GM12864 (cell line): Measurements from ENCODE around the gene RGMB.

Source experiments
- DNase-seq: peaks from one replicate; pipeline ENCODE4 v3.0.0-alpha.2; 2011; ENCODE audit warnings: low read depth
- H3K4me3 ChIP-seq: 2 replicates; pipeline ENCODE4 v1.5.1; 2011; ENCODE audit warnings: mild to moderate bottlenecking, low read depth, low read length, control low read depth
- TF ChIP-seq, protein P1 (sequence below): IDR thresholded peaks from 2 replicates; pipeline ENCODE4 v1.5.1; 2011; ENCODE audit warnings: low read depth, mild to moderate bottlenecking, moderate library complexity, low read length, control low read depth, inconsistent platforms; ENCODE audit errors: missing control alignments

Gene RGMB

DNA sequence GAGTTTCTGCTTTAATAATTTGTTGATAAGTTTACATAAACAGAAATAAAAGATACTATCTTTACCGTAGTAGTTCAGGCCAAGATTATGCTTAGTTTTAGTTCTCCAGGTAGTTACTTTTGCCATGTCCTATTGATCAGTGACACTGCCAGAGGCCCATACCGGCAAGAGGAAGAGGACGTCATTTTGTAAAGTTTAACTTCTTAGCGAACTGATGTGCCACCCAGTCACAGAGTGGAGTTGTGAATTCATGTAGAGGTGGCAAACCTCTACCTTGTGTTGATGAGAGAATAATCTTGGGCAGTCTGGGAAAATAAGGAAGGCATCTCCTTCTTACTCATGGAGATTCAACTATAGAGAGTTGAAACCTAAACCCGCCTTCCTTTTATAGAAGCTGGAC lies 21.8 kb downstream of the RGMB start:
- TF ChIP-seq, protein P1, sequence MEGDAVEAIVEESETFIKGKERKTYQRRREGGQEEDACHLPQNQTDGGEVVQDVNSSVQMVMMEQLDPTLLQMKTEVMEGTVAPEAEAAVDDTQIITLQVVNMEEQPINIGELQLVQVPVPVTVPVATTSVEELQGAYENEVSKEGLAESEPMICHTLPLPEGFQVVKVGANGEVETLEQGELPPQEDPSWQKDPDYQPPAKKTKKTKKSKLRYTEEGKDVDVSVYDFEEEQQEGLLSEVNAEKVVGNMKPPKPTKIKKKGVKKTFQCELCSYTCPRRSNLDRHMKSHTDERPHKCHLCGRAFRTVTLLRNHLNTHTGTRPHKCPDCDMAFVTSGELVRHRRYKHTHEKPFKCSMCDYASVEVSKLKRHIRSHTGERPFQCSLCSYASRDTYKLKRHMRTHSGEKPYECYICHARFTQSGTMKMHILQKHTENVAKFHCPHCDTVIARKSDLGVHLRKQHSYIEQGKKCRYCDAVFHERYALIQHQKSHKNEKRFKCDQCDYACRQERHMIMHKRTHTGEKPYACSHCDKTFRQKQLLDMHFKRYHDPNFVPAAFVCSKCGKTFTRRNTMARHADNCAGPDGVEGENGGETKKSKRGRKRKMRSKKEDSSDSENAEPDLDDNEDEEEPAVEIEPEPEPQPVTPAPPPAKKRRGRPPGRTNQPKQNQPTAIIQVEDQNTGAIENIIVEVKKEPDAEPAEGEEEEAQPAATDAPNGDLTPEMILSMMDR = no peak
- H3K4me3 ChIP-seq = no peak overlapping the region
- no peak for DNase-seq

DNA sequence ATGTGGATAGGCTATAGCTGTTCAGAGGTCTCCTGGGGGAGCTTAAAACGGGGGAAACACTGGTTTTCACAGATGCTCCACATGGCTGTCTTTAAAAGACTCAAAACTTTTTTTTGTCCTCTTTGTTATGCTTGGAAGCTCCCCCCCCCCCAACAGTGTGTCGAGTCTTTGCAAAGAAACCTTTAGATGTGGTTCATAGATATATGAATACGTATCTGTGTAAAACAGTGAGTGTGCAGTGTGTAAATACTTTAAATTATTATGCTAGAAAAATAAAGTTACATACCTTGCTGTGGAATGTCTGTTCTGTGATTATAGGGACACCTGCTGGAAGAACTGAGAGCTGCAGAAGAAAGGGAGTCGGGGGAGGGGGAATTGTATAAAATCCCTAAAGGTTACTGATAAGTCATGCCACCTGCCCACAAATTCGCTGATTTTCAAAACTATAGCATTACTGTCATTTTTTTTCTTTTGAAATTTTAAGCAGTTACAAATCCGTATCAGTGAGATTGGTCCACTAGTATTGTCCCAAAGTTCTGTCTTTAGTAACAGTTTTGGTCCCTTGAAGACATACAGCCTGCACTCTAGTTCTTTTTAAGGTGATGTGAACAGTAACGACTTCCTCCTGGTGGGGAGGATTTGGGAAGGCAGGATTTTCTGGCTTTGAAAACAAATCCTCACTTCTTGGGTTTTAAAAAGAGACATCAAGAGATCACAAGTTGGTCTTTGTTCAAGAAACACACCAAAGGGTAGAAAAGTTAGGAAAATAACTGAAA lies 22.9 kb downstream of the RGMB start:
- TF ChIP-seq, protein P1 = peak; percentile 68
- no peak for DNase-seq
- no peak overlapping the region for H3K4me3 ChIP-seq

DNA sequence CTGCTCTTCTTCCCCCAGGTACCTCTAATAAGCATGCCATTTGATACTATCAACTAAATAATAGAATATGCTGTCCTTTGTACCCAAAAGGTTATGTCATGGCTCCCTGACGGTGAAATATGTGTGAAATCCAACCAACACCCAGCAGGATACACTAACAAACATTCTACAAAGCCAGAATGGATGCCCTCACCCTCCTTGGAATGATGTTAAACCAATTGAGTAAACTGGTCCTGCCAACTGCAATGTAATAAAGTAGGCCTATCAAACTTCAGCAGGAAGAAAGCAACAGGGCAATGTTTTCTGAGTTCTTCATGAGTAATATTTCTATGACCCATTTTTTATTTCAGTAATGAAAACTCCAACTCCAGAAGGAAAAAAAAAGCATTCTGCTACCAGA lies 24.9 kb downstream of the RGMB start:
- no peak for DNase-seq
- no peak overlapping the region for H3K4me3 ChIP-seq
- TF ChIP-seq, protein P1 = no peak

DNA sequence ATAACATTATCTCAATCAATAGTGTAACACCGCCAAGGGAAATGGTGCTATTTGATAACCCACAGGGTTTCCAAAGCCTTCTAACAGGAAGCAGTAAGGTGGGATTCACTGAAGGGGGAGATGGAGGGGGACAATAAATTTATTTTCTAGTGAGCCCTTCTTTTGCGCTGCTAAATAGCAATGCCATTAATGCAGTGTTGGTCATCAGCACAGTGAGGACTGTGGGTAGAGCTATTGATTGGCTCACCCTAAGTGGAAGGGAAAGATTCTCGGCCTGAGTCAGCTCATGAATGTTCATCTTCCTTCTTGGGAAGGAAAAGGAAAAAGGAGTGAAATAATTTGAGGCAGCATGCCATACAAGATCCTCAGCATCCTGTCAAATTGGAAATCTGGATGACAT lies 25.4 kb downstream of the RGMB start:
- no peak for DNase-seq
- no peak overlapping the region for H3K4me3 ChIP-seq
- TF ChIP-seq, protein P1 = no peak

DNA sequence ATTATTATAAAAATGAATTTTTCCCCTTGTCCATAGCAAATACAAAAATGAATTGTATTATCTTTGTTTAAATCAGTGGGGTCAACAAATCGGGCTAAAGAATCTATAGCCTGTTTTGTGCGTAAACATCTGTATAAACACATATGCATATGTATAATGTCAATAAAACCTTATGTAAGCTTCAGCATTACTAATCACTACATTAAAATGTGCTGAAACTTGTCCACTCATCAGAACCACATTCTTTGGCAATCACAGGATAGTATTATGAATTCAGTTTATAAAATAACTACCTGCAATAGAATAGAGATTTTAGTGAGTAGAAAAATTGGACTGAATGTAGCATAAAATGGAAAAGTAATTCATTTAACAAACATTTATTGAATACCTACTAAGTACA lies 30.6 kb downstream of the RGMB start:
- no peak overlapping the region for H3K4me3 ChIP-seq
- TF ChIP-seq, protein P1 = no peak
- DNase-seq = no peak

DNA sequence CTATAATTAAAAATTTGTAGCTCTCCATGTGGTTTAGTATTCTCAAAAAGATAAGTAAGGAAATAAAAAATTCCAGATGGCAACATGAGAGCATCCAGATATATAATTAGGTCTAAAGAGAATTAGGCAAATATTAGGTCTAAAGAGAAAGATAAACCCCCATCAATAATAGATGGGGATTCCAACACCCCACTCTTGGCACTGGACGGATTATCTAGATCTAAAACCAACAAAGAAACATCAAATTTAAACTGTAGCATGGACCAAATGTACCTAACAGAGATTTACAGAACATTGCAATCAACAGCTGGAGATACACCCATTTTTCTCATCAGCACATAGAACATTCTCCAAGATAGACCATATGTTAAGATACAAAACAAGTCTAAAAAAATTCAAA lies 31.6 kb downstream of the RGMB start:
- H3K4me3 ChIP-seq = no peak overlapping the region
- TF ChIP-seq, protein P1 = no peak
- no peak for DNase-seq

DNA sequence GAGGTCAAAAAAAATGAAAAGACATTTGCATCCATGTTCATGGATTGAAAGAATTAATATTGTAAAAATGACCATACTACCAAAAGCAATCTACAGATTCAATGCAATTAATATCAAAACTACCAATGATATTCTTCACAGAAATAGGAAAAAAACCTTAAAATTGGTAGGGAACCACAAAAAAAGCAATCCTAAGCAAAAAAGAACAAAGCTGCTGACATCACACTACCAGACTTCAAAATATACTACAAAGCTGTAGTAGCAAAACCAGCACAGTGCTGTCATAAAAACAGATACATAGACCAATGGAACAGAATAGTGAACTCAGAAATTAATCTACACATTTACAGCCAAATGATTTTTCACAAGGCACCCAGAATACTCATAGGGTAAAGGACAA lies 34.3 kb downstream of the RGMB start:
- no peak overlapping the region for H3K4me3 ChIP-seq
- TF ChIP-seq, protein P1 = no peak
- no peak for DNase-seq
